ENCODE measurements around the gene B2M.
"Not testable (repeated sequence)": the region's sequence is repeated elsewhere in the genome, so short reads cannot be mapped to it uniquely, and the experiment has no call there.

The B2M gene

DNA sequence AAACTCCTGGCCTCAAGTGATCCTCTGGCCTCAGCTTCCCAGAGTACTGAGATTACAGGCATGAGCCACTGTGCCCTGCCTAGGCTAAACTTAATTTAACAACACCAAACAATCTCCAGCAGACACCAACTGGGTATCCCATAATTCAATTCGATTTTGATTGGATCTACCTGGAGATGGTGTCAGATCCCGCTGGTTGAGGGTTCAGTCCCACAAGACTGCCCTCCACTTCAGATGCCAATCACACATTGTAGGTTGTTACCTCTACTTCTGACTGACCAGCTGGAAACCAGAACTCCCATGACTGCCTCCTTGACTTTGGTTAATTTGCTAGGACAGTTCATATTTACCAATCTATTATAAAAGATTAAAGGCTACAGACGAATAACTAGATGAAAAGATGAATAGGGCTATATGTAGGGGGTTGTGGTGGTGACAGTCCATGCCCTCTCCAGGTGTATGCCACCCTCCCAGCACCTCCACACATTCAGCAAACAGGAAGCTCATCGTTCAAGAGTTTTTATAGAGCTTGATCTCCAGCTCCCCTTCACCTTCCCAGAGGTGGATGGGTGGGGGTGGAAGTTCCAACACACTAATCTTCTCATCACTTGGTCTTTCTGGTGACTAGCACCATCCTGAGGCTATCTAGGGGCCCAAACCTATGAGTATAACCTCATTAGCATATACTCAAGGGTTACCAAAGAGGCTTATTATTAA, 9.3 kb downstream of the B2M start:
- in situ Hi-C loops (cut with MboI; ENCODE audit: low sequenced_read_pairs) = no loop called here

DNA sequence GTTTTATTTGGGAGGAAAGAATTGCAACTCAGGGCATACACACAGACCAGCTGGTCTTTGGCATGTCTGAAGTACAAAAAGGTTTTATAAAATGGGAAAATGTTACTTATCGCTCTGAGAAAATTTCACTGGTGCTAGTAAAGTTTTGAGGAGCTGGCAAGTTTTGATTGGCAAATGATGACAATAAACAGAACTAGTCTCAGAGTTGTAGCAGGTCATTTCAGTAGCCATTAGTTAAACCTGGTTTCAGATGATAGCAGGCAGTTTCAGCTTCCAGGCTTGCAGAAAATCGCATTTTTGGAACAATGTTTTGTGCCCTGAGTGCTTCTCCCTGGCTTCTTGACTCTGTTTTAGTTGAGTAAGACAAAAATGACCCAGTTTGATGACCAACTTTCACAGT, 10.7 kb downstream of the B2M start:
- in situ Hi-C loops (cut with MboI; ENCODE audit: low sequenced_read_pairs) = no loop called here

- in situ Hi-C loops (cut with MboI; ENCODE audit: low sequenced_read_pairs) = no loop called here
These were observed 14.8 kb downstream of the B2M start for GRCh38 chr15:44726136-44726535.

- in situ Hi-C loops (cut with MboI; ENCODE audit: low sequenced_read_pairs) = no loop called here
These were observed 15.5 kb downstream of the B2M start for GRCh38 chr15:44726568-44727484.

- in situ Hi-C loops (cut with MboI; ENCODE audit: low sequenced_read_pairs) = no loop called here
These were observed 16.3 kb downstream of the B2M start for GRCh38 chr15:44727485-44728231.

- in situ Hi-C loops (cut with MboI; ENCODE audit: low sequenced_read_pairs) = not testable (repeated sequence)
These were observed 16.9 kb downstream of the B2M start for GRCh38 chr15:44728232-44728575.

GRCh38 chr15:44728576-44729407, 17.5 kb downstream of the B2M start:
- in situ Hi-C loops (cut with MboI; ENCODE audit: low sequenced_read_pairs) = no loop called here

DNA sequence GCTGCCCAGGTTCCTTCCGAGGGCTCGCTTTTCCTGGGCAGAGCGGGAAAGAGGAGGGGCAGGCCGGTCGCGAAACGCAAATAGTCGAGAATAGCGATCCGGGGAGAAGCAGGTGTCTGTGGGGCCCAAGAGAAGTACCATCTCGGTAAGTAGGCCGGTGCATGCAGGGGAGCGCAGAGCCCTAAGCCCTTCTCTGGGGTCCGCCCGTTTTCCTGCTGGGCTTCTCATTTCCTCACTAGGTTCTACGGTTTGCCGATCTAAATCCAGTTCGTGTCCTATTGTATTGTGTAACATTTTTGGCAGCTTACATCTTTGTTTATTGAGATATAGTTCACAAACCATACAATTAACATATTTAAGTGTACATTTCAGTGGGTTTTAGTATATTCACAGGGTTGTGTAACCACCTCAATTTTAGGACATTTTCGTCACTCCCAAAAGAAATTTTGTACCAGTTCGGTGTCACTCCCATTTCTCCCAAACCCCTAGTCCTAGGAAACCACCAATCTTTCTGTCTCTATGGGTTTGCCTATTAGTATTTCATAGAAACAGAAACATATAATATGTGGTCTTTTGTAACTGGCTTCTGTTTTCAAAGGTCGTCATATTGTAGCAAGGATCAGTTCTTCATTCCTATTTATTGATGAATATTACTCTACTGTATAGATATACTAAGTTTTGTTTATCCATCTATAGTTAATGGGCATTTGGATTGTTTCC, 18.3 kb downstream of the B2M start:
- in situ Hi-C loops (cut with MboI; ENCODE audit: low sequenced_read_pairs) = no loop called here

- in situ Hi-C loops (cut with MboI; ENCODE audit: low sequenced_read_pairs) = no loop called here
These were observed 23.6 kb downstream of the B2M start for GRCh38 chr15:44734839-44735481.

DNA sequence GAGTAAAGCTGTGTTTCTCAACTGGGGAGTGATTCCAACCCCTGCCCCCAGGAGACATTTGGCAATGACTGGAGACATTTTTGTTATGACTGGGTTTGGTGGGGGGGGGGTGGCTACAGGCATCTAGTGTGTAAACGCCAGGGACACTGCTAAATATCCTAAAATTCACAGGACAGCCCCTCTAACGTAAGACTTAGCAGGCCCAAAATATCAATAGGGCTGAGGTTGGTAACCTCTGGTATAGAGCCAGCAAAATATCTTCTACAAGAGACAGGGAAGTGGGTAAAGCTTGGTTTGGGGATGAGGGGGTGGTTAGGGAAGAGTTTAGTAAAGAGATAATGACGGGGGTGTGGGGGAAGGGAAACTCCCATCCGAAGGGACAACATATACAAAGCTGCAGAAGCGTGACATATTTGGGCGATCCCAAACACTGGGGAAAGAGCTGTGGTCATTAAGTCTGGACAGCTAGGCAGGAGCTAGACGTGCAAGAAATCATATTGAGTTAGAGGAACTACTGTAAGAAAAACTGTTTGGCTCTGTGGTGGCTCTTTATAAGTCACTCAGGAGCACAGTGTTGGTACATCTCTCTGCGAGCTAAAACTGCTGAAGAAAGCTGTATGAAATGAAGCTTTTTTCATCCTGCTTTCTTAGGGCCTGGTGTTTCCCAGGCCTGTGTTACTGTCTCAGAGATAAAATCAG, 24.3 kb downstream of the B2M start:
- in situ Hi-C loops (cut with MboI; ENCODE audit: low sequenced_read_pairs) = no loop called here

GRCh38 chr15:44736181-44736765, 25.0 kb downstream of the B2M start, which contains the start of gene TRIM69:
Gene TRIM69, plus strand, starts transcription at chr15:44736528. Its CDS starts 177 bp downstream, at chr15:44736705.
- in situ Hi-C loops (cut with MboI; ENCODE audit: low sequenced_read_pairs) = no loop called here

GRCh38 chr15:44738340-44738984, 27.1 kb downstream of the B2M start:
- in situ Hi-C loops (cut with MboI; ENCODE audit: low sequenced_read_pairs) = no loop called here

DNA sequence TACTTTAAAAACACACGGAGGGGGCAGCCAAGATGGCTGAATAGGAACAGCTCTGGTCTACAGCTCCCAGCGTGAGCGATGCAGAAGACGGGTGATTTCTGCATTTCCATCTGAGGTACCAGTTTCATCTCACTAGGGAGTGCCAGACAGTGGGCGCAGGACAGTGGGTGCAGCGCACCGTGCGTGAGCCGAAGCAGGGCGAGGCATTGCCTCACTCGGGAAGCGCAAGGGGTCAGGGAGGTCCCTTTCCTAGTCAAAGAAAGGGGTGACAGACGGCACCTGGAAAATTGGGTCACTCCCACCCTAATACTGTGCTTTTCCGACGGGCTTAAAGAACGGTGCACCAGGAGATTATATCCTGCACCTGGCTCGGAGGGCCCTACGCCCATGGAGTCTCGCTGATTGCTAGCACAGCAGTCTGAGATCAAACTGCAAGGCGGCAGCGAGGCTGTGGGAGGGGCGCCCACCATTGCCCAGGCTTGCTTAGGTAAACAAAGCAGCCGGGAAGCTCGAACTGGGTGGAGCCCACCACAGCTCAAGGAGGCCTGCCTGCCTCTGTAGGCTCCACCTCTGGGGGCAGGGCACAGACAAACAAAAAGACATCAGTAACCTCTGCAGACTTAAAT, 28.0 kb downstream of the B2M start:
- in situ Hi-C loops (cut with MboI; ENCODE audit: low sequenced_read_pairs) = not testable (repeated sequence)

DNA sequence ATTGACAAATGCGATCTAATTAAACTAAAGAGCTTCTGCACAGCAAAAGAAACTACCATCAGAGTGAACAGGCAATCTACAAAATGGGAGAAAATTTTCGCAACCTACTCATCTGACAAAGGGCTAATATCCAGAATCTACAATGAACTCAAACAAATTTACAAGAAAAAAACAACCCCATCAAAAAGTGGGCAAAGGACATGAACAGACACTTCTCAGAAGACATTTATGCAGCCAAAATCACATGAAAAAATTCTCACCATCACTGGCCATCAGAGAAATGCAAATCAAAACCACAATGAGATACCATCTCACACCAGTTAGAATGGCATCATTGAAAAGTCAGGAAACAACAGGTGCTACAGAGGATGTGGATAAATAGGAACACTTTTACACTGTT, 32.1 kb downstream of the B2M start:
- in situ Hi-C loops (cut with MboI; ENCODE audit: low sequenced_read_pairs) = not testable (repeated sequence)

GRCh38 chr15:44753345-44753744, 42.0 kb downstream of the B2M start:
- in situ Hi-C loops (cut with MboI; ENCODE audit: low sequenced_read_pairs) = no loop called here

GRCh38 chr15:44763187-44763586, 51.9 kb downstream of the B2M start:
- in situ Hi-C loops (cut with MboI; ENCODE audit: low sequenced_read_pairs) = no loop called here

- in situ Hi-C loops (cut with MboI; ENCODE audit: low sequenced_read_pairs) = no loop called here
These were observed 52.5 kb downstream of the B2M start for GRCh38 chr15:44763848-44764247.
